A172 (cell line): ENCODE results near the gene TNFRSF1A. TPM values are rescaled to one million over a fixed set of nuclear protein-coding genes. Genes with fewer than 3 reads are reported as not detected.
A peak's percentile ranks its signal among the peaks of the same experiment; 100 is the strongest.

ENCODE experiments used
- DNase-seq: peaks from one replicate; pipeline ENCODE4 v3.0.0-alpha.2; 2015; ENCODE audit warnings: low spot score
- total RNA-seq: library from RNA; depleted of rRNA; stranded (reverse); fragments of >200 nt; shearing (Covaris generic); gene quantifications from 2 replicates; pipeline ENCODE4 v1.2.3, GENCODE V29; 2014

TNFRSF1A gene
- total RNA-seq, 1 experiment from 2014 or later, result 121 TPM

DNA sequence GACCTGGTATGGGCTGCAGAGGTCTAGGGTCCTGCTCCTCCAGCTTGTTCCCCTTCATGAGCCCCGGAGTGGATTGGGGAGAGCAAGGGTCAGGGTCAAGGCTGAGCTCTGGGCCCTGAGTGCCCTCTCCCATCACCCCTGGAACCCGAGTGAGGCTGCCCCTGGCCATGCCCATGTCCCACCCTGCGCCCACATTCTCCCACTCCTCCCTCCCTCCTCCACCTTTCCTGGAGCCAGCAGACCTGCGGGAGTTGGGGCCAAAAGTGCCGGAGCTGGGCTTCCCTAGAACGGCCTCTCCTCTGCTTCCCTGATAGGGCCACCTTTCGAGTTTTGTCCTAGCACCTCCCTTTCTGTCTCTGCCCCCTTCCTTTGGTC, 32.9 kb upstream of the TNFRSF1A start:
- no peak for DNase-seq

DNA sequence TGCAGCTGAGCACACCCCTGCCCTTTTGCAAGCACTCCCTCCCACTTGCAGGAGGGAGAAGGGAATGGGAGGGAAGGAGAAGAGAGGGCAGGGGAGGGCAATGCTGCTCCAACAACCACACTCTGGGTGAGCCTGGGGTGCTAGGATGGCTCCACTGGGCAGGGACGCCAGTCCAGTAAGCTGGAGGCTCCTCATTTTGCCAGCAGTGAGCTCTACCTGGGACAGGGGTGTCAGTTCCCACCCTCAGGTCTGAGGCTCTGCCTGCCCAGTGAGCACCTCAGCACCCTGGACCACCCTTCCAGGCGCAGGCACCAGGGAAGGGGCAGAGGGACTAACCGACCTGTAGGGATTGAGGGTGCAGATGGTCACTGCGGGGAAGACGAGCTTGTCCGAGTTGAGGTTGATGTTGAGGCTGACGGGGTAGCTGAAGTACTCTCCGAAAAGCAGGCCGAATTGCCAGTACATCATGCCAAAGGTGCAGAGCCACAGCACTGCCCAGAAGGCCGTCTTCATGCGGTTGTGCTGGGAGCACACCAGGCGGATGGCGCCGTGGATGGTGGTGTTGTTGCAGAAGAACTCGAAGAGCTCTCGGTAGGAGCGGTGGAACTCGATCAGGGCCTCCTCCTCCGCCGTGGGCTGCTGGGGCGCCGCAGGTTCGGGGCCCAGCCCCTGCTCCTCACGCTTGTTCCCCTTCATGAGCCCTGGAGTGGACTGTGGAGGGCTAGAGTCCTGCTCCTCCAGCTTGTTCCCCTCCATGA, 32.3 kb upstream of the TNFRSF1A start:
- DNase-seq, result no peak

DNA sequence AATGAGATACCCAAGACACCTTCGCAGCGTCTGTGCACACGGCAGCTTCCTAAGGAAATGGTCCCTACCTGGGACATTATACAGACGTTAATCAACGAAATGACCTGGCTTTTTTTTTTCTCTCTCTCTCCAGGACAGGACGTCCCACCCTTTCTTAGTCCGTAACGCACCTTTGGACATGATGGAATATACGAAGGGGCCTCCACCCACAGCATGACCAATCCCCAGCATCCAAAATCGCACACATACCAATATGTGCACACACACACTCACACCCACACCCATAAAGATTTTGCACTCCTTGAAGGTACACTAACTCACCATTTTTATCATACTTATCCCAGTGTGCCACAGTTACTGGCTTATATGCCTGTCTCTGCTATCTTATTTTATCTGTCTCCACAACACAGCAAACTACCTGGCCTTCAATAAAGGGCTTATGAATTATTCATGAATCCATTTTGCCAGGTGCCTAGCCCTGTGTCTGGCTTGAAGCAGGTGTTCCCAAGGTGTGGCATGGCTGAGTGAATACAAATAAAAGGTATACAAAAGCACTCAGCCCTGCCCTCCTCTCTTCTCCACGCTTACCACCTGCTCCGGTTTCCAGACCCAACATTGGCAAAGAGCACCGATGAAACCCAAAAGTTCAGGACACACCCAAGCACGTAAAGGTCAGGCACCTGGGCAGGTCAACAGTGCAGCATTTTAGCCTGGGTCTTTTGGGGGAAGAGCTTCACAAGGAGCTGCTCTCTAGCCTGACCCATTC, 31.3 kb upstream of the TNFRSF1A start:
- no peak for DNase-seq

DNA sequence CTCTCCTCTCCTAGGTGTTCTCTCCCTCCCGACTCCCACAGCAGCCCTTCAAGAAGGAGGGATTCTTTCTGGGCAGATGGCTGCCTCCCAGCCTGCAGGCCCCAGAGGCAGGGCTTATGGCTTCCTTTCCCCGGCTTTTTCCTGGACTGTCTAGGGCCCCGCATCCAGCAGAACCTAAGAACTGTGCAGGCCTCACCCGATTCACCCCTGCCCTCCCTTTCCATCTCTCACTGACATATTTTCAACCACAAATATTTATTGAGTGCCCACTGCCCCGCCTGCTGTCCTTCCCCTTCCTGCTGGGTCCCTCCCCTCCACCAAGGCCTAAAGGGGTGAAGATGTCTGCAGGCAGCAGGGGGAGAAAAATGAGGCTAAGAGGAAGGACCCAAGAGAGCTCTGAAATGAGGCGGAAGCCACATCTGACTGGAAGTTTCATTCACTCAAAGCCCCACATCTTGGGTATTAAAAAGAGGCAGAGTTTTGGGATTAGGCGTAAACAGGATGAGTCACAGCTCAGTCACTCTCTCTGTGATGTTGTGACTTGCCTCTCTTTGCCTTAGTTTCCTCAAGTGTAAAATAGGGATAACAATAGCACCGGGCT, 30.6 kb upstream of the TNFRSF1A start:
- DNase-seq, result peak; percentile 83

DNA sequence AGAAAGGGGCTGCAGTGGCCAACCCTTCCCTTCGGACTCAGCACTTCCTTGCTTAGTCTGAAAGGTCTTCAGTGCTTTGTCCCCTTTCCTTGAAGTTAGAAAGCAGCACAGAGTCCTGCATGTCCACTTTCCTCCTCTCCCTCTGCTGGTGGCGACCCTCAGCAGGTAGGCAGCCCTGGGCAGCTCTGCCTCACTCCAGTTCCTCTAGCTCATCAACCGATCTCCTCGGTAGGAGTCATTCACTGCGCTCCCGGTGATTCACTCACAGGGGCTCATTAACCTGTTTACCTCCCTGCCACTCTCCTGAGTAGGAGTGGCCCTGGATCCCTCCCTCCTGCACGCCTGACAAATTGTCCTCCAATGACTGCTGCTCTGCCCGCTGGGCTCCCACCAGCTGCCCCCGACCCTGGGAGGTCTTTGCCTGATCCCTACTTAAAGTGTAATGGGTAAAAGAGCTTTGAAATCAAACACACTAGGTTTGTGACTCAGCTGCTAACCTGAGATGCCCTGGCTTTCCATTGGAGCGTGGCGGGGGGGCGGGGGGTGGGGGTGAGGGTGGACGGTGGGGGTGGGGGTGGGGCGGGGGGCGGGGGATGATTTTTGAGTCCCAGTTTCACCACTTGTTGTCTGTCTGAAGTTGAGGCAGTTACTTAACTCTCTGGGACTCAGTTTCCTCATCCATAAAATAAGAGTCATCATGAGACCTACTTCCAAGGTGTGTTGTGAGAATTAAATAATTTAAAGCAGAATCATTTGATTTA, 29.3 kb upstream of the TNFRSF1A start:
- DNase-seq, result peak; percentile 91

DNA sequence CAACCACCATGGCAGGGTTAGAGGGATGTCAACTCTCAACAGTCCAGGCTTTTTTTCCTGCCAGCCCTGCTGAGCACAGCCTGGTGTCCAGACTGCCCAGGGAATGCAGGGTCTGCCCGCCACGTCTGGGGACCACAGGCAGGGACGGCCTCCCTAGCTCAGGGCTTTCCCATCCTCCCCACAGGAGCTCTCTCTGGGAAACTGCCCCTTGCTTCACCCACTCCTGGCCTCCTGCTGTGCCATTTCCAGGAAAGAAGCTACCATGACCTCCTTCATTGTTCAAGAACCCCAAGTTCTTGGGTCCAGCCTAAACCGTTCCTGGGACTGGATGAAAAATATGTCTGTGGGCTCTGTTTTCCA, 28.7 kb upstream of the TNFRSF1A start:
- DNase-seq, result no peak

DNA sequence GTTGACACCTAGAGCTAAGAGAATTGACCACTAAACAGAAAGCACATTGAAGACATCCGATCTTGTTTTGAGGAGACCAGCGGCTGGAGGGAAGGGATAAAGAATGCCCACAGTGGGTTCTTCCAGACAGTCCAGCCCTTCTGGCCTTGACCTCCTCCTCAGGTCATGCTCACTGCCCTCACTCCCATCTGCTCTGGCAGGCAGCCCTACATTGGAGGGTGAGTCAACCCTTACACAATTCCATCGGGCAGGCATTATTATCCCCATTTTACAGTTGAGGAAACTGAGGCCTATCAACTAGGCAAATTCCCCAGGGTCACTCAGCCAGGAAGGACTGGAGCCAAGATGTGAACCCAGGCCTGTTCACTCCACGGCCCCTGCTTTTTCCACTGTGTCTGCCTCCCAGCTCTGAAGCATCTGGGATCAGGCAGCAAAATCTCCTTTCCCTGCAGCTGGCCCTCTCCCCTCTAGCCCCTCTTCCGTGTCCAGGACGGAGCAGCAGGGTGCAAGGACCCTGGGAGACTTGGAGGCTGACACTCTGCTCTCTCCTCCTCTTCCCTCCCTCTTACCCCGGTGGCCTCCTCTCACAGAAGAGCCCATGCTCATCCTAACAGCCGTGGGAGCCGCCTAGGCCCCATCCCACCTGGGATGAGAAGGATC, 28.2 kb upstream of the TNFRSF1A start:
- no peak for DNase-seq

DNA sequence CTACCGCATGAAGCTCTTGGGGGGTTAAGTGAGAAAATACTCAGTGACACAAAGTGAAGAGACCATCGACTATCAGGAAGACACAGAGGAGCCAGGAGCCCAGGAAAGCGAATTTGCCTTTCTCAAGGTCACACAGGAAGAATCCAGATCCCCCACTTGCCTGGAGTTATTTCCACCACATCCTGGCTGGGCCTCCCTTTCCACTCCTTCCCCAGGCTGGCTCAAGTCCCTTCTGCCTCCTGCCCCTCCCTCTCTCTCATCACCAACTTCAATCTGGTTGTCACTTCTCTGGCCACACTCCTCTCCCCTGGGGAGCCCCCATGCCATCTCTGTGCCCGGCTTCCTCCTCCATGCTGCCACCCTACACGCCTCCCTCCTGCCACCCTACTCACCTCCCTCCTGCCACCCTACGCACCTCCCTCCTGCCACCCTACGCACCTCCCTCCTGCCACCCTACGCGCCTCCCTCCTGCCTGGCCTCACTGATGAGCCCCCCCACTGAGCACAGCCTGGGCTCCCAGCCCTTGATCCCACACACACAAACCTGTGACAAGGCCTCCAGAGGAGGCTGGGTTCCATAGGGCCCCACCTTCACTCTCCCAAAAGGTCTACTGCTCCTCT, 27.1 kb upstream of the TNFRSF1A start:
- peak; percentile 51 for DNase-seq

DNA sequence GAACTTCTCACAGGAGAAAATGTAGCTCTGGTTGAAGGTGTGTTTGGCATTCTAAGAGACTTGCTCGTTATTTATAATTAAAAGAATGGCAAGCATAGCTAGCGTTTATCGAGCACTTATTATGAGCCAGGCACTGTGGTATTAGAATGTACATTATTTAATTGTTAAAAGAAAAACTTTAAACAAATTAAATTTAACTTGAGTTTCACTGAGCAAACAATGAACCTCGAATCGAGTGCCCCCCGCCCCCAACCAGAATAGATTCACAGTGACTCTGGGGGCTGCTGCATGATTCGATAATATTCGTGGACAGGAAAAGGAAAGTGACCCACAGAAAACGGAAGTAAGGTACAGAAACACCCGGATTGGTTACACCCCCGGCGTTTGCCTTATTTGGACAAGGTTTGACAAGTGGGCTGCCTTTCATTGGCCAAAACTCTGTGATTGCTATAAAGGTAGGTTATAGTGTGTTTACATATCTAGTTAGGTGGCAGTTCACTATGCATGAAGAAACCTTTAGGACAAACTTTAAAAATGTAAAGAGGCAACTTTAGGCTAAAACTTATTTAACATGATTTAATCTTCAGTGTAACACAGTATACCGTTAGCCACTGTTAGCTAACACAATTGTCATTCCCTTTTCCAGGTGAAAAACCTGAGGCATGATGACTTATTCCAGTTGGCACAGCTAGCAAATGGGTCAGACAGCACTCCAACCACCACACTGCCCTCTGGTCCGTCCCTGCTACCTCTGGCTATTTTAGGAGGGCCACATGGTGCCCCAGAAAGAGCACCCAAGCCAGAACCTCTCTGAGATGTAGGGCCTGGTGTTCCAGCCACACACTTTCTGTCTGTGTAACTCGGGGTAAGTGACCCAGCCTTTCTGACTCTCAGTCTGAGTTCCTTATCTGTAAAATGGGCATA, 26.4 kb upstream of the TNFRSF1A start:
- DNase-seq, result peak; percentile 32

DNA sequence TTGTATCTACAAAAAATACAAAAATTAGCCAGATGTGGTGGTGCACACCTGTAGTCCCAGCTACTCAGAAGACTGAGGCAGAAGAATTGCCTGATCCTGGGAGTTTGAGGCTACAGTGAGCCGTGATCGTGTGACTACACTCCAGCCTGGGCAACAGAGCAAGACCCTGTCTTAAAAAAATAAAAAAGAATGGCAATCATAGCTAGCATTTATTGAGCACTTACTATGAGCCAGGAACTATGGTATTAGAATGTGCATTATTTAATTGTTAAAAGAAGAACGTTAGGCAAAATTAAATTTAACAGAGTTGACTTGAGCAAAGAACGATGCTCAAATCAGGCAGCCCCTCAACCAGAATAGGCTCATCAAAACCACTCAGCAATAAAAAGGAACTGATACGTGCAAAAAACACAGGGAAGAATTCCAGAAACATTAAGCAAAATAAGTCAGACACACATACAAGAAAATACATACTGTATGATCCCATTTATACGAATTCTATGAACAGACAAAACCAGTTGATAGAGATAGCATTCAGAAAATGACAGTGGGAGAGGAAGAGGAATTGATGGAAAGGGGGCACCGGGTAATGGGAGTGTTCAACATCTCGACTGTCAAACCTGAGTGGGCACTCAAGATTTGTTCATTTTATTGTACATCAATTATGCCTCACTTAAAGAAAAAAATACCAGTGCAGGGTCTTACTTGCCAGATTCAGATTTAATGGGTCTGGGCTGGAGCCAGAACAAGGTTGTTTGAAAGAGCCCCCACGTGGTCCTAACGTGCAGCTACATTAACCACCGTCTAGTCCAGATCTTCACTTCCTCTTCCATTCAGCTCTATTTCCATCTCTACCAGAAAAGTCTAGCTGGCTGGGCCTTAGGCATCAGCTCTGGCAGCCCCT, 25.4 kb upstream of the TNFRSF1A start:
- no peak for DNase-seq

DNA sequence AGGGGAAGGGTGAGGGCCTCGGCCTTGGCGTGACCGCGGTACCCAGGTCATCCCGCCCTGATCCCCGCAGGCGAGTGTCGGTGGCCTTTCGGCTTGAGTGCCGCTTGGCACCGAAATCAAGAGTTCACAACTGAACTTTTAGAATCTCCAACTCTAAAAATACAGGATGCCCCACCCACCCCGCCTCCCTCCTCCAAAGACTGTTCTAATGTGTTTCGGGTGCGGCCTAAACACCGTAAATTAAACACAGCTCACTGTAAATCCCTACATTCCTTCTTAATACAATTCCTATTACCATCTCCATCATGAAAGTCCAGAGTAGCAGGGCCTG, 22.1 kb upstream of the TNFRSF1A start:
- no peak for DNase-seq

DNA sequence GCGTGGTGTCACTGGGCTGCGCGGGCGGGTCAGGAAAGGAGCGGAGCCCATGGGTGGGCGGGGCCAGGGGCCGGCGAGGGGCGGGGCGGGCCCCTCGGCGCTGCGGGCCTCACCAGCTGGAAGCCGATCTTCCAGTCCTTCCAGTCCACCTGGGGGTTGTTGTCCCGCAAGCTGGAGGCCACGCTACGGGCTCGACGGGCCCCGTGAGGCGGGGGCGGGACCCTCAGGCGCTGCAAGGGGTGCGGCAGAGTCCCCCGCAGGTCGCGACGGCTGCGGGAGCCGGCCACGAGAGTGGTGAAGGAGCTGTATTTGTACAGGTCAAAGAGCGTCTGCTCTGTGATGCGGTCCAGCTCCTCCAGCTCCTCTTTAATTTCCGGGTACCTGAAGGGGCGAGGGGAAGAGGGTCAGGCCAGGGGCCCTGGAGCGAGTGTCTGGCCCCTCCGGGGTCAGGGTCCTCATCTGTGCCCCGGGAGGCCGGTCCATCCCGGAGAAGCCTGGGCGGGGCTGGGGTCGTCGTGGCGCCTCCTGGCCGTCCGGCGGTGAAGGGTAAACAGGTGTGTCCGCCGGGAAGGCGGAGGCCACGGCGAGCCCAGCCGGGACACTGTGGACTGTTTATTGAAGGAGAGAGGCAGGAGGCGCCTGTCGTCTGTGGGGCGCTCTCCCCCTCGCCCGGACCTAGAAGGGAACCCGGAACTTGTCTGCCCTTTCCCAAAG, 21.6 kb upstream of the TNFRSF1A start:
- no peak for DNase-seq

DNA sequence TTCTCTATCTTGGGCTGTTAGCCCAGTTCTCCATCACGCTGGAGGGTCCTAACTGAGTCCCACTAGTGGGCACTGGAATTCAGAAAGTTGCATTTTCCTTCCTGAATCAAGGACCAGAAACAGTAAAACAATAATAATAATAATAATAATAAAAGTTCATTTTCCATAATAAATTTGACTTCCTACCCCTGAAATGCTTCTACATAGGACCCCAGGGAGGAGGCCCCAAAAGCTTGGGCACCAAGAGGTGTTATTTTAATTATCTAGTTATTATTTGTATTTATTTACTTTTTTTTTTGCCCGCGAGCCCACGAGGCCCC, 21.1 kb upstream of the TNFRSF1A start:
- DNase-seq, result no peak

DNA sequence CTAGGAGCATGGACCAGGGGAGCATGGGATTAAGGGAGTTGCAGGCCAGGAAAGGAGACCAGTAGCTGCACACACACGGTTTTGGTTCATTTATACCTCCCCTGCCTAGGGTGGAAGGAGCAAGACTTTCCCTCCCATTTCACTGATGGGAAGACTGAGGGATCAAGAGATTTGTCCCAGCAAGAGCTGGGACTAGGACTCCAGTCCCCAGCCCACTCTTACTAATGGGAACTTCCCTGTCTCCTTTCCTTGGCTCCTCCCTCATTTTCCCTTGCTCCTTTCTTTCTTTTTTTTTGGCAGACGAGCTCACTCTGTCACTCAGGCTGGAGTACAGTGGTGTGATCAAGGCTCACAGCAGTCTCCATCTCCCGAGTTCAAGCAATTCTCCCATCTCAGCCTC, 20.5 kb upstream of the TNFRSF1A start:
- peak; percentile 58 for DNase-seq

DNA sequence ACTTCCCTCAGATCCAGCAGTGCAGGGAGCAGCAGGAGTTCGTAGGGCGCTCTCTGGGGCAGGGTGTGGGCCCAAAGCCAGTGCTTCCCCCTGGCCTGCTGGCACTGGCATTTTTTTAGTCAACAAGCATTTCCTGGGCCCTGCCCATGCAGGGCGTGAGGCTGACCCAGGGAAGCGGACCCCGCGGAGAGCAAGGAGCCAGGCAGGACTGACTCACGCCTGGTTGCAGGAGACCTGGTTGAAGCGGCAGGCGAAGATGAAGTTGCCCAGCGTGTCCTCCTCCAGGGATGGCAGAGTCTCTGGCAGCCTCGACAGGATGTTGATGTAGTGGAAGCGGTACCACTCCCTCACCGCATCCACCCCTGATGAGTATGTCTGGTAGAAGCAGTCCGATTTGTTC, 20.0 kb upstream of the TNFRSF1A start:
- peak; percentile 90 for DNase-seq

DNA sequence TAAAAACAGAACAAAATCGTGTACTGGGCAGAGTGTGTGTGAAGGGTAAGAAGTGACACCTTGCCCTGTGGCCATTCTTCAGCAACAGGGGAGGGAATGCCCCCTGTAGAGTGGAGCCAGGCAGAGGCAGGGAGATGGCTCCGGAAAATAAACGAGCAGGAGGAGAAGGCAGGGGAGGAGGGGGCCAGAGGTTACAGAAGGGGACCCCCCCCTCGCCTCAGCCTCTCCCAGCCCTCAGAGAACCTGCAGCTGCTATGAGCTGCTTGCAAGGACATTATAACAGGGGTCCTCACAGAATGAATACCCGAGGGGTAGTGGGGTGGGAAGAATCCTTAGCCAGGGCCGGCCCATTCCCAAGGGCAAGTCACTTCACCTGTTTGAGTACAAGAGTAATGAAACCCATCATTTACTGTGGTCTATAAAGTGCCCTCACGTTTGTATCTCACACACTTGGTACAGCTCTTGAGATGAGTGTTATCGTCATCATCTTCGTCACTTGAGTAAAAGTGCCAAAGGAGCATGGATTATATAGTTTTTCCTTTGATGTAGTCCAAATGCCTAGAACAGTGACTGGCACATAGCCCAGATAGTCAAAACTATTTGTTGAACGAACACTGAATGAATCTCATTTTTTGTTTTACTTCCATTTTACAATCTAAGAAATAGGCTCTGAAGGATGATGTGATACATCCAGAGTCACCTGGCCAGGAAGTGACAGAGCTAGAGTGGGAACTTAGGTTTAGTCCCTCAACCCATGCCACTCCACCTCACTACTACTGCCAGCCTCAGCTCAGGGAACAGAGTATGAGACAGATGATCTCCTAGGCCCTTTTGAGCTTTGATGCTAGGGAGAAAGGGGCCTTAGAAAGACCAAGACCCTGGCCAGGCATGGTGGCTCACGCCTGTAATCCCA, 19.0 kb upstream of the TNFRSF1A start:
- DNase-seq, result no peak

DNA sequence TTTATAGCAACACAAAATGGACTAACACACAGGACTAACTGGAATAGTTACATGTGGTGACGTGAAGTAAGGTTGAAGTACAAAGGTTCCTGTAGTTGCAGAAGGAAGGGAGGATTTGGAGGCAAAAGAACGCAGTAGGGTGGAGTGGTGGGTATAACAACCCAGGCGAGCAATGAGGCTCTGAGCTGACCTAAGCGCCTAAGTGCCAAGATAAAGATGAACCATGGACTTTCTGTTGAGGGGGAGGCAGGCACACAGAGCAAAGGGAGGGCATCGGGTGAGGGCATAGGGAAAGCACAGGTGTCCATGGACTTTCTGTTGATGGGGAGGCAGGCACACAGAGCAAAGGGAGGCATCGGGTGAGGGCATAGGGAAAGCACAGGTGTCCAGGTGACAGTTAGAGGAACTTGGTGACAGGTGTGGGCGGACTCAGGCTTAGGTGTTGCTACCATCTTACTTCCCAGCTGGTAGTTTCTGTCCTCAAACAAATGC, 18.2 kb upstream of the TNFRSF1A start:
- no peak for DNase-seq

DNA sequence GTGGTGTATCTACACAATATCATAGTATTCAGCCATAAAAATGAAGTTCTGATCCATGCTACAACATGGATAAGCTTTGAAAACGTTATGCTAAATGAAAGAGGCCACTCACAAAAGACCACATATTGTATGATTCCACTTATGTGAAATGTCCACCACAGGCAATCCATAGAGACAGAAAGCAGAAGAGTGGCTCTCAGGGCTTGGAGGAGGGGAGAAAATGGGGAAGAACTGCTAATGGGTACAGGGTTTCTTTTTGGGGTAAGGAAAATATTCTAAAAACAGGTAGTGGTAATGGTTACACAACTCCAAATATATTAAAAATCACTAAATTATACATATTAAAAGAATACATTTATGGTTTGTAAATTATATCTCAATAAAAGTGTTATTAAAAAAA, 17.0 kb upstream of the TNFRSF1A start:
- DNase-seq, result no peak
